Endothelial cell of umbilical vein (primary cell): ENCODE data around the gene TGFB1.

ENCODE experiments used
- EZH2 ChIP-seq: IDR thresholded peaks from 2 replicates; pipeline ENCODE4 v1.6.1; 2012; ENCODE audit warnings: borderline replicate concordance, low read depth, mild to moderate bottlenecking, moderate library complexity, low read length, inconsistent platforms; ENCODE audit not compliant: severe bottlenecking
- FOS ChIP-seq: IDR thresholded peaks from 2 replicates; pipeline ENCODE4 v1.6.1; 2011; ENCODE audit warnings: mild to moderate bottlenecking, low read length, moderate library complexity, borderline replicate concordance; ENCODE audit not compliant: insufficient read depth
- GATA2 ChIP-seq: IDR thresholded peaks from 2 replicates; pipeline ENCODE4 v1.7.0; 2011; ENCODE audit warnings: low read depth, mild to moderate bottlenecking, moderate library complexity, mixed read lengths, low read length; ENCODE audit not compliant: insufficient read length, insufficient read depth
- JUN ChIP-seq: IDR thresholded peaks from 2 replicates; pipeline ENCODE4 v1.6.1; 2011; ENCODE audit warnings: borderline replicate concordance, low read depth; ENCODE audit not compliant: insufficient read length, insufficient read depth
- MYC ChIP-seq: IDR thresholded peaks from one replicate; pipeline ENCODE4 v1.6.1; 2011; ENCODE audit warnings: mild to moderate bottlenecking, low read depth, low read length
- POLR2A ChIP-seq: IDR thresholded peaks from 2 replicates; pipeline ENCODE4 v1.6.1; 2012; ENCODE audit warnings: low read depth, mild to moderate bottlenecking, control low read depth, low read length
- POLR2AphosphoS5 ChIP-seq: IDR thresholded peaks from 2 replicates; pipeline ENCODE4 v1.6.1; 2012; ENCODE audit warnings: low read depth, mild to moderate bottlenecking, control low read depth, low read length, moderate library complexity; ENCODE audit not compliant: insufficient read depth
- TF ChIP-seq, protein P1 (sequence below): IDR thresholded peaks from 2 replicates; pipeline ENCODE4 v1.6.1; 2011; ENCODE audit not compliant: insufficient read depth, insufficient read length
- TF ChIP-seq, protein P2 (sequence below), 2 donors: IDR thresholded peaks; 1 replicate in 1 of 2; 2 replicates in 1 of 2; pipeline ENCODE4 v1.5.1; 2011; ENCODE audit warnings: low read length in 2 of 2, mild to moderate bottlenecking in 2 of 2, moderate library complexity in 2 of 2, control low read depth in 1 of 2, inconsistent platforms in 1 of 2, low read depth in 1 of 2; ENCODE audit not compliant: insufficient read depth in 1 of 2; ENCODE audit errors: extremely low read depth in 1 of 2

DNA sequence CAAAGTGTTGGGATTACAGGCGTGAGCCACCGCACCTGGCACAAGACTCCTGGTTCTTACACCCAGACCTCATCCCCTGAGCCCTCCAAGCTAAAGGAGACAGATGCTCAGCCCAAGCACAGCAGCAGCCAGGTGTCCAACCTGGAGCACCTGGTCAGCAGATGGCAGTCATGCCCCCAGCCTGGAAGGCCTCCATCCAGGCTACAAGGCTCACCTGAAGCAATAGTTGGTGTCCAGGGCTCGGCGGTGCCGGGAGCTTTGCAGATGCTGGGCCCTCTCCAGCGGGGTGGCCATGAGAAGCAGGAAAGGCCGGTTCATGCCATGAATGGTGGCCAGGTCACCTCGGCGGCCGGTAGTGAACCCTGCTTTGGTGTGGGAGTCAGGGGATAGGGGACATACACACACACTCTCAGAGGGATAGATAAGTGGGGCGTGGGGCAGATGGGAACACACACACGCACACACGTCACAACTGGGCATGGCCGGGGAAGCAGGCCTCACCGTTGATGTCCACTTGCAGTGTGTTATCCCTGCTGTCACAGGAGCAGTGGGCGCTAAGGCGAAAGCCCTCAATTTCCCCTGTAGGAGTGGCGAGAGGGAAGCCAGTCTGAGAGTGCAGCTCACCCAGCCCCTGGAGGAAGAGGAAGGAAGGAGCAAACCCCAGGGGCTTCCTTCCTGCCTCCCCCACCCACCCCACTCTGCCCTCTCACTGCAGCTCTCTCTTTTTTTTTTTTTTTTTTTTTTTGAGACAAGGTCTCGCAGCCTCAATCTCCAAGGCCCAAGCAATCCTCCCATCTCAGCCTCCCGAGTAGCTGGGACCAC lies 11.8 kb downstream of the TGFB1 start:
- TF ChIP-seq, protein P1, sequence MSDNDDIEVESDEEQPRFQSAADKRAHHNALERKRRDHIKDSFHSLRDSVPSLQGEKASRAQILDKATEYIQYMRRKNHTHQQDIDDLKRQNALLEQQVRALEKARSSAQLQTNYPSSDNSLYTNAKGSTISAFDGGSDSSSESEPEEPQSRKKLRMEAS: no peak
- TF ChIP-seq, protein P2, sequence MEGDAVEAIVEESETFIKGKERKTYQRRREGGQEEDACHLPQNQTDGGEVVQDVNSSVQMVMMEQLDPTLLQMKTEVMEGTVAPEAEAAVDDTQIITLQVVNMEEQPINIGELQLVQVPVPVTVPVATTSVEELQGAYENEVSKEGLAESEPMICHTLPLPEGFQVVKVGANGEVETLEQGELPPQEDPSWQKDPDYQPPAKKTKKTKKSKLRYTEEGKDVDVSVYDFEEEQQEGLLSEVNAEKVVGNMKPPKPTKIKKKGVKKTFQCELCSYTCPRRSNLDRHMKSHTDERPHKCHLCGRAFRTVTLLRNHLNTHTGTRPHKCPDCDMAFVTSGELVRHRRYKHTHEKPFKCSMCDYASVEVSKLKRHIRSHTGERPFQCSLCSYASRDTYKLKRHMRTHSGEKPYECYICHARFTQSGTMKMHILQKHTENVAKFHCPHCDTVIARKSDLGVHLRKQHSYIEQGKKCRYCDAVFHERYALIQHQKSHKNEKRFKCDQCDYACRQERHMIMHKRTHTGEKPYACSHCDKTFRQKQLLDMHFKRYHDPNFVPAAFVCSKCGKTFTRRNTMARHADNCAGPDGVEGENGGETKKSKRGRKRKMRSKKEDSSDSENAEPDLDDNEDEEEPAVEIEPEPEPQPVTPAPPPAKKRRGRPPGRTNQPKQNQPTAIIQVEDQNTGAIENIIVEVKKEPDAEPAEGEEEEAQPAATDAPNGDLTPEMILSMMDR (IDR thresholded peaks at IDR 0.05; ENCODE audit: extremely low read depth in 1 of 2, insufficient read depth in 1 of 2, low read depth in 1 of 2, low read length in 2 of 2): no peak
- no peak for TF ChIP-seq JUN
- no peak for TF ChIP-seq EZH2
- TF ChIP-seq POLR2A: no peak
- no peak for TF ChIP-seq POLR2AphosphoS5
- TF ChIP-seq GATA2: no peak
- no peak for TF ChIP-seq FOS
- no peak for TF ChIP-seq MYC
